ENCODE results near the gene RPL13A. TPM values are rescaled to one million over a fixed set of nuclear protein-coding genes. Genes with fewer than 3 reads are reported as not detected.

RPL13A gene
- total RNA-seq, 4 donors from 2014 or later, result 1,462 to 5,863 (median 3,544) TPM

- no peaks in the 10 kb centered on the region for H3K36me3 ChIP-seq
- no peak for DNase-seq
- peak overlapping the region; percentile 82 to 91 for H3K27ac ChIP-seq
- H3K4me3 ChIP-seq, result peak overlapping the region; percentile 76 to 79
- no peaks in the 10 kb centered on the region for H3K27me3 ChIP-seq
- intact Hi-C loops (cut with DNase I; ENCODE audit: low total_unique reads), result no loop called here
- no peaks in the 10 kb centered on the region for H3K9me3 ChIP-seq
- no peak for TF ChIP-seq POLR2A (IDR thresholded peaks at IDR 0.05)
- TF ChIP-seq, protein P1, sequence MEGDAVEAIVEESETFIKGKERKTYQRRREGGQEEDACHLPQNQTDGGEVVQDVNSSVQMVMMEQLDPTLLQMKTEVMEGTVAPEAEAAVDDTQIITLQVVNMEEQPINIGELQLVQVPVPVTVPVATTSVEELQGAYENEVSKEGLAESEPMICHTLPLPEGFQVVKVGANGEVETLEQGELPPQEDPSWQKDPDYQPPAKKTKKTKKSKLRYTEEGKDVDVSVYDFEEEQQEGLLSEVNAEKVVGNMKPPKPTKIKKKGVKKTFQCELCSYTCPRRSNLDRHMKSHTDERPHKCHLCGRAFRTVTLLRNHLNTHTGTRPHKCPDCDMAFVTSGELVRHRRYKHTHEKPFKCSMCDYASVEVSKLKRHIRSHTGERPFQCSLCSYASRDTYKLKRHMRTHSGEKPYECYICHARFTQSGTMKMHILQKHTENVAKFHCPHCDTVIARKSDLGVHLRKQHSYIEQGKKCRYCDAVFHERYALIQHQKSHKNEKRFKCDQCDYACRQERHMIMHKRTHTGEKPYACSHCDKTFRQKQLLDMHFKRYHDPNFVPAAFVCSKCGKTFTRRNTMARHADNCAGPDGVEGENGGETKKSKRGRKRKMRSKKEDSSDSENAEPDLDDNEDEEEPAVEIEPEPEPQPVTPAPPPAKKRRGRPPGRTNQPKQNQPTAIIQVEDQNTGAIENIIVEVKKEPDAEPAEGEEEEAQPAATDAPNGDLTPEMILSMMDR (IDR thresholded peaks at IDR 0.05), result no peak
- peaks cover 0 to 4% of the 10 kb centered on the region in 2 donors for H3K4me1 ChIP-seq
These were observed 12.9 kb upstream of the RPL13A start for GRCh38 chr19:49474542-49474924.

GRCh38 chr19:49475191-49475917 is 12.1 kb upstream of the RPL13A start:
- H3K9me3 ChIP-seq, result no peaks in the 10 kb centered on the region
- peaks cover 0 to 4% of the 10 kb centered on the region in 2 donors for H3K4me1 ChIP-seq
- intact Hi-C loops (cut with DNase I; ENCODE audit: low total_unique reads), result no loop called here
- H3K4me3 ChIP-seq, result no peak overlapping the region
- DNase-seq, result no peak
- H3K27me3 ChIP-seq, result no peaks in the 10 kb centered on the region
- no peaks in the 10 kb centered on the region for H3K36me3 ChIP-seq
- no peak for TF ChIP-seq POLR2A (IDR thresholded peaks at IDR 0.05)
- TF ChIP-seq, protein P1 (IDR thresholded peaks at IDR 0.05), result no peak
- peak overlapping the region; percentile 82 to 91 for H3K27ac ChIP-seq

DNA sequence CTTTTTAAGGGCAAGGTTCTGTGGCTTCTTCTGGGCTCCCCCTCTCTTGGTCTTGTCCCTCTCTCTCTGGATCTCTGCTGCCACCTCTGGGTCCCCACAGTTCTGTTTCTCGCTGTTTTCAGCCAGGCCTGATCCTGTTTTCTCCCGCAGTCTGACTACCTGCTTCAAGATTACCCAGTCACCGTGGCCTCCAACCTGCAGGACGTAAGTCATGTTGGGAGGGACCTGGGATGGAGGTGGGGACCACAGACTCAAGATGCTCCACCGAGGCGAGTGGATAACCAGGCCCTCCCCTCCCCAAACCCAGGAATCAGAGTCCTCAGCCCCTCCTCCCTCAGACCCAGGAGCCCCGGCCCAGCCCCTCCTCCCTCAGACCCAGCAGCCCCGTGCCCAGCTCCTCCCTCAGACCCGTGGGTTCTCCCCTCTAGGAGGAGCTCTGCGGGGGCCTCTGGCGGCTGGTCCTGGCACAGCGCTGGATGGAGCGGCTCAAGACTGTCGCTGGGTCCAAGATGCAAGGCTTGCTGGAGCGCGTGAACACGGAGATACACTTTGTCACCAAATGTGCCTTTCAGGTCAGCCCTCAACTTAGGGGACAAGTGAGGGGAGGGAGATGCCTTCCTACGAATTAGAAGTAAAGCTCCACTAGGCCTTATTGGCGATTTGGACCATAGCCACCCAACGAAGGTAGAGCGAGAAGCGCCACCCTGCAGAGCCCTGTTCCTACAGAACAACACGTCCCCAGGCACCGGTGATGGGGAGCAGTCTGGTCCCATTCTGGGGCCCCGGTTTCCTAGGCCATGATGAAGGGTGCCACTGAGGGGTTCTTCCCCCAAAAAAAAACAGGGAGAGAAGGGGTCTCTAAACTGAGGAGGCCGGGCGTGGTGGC is 11.2 kb upstream of the RPL13A start:
- Histone ChIP-seq H3K27ac (peak overlapping the region; percentile 82 to 91), H3K27me3 (no peaks in the 10 kb centered on the region), H3K4me3 (no peak overlapping the region), H3K4me1 (peaks cover 0 to 4% of the 10 kb centered on the region in 2 donors), H3K9me3 (no peaks in the 10 kb centered on the region), H3K36me3 (no peaks in the 10 kb centered on the region)
- TF ChIP-seq, protein P1 (IDR thresholded peaks at IDR 0.05), result peak in 2 of 4 experiments; percentile 7 to 14
- no peak for TF ChIP-seq POLR2A (IDR thresholded peaks at IDR 0.05)
- DNase-seq, result no peak
- intact Hi-C loops (cut with DNase I; ENCODE audit: low total_unique reads), result no loop called here

DNA sequence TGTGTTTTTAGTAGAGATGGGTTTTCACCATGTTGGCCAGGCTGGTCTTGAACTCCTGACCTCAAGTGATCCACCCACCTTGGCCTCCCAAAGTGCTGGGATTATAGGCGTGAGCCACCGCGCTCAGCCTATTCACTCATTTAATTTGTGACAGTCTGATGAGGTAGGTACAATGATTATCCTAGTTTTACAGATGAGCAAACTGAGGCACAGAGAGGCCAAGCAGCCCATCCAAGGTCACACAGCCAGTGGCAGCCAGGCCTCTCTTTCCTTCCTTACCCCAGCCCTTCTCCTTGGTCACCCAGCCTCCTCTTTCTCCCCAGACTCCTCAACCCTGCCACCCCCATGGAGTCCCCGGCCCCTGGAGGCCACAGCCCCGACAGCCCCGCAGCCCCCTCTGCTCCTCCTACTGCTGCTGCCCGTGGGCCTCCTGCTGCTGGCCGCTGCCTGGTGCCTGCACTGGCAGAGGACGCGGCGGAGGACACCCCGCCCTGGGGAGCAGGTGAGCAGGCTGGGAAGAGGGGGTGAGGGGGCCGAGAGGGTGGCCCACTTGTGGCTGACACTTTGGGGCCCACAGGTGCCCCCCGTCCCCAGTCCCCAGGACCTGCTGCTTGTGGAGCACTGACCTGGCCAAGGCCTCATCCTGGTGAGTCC is 7.3 kb upstream of the RPL13A start:
- H3K27me3 ChIP-seq, result no peaks in the 10 kb centered on the region
- no peak for DNase-seq
- H3K4me3 ChIP-seq, result no peak overlapping the region
- H3K4me1 ChIP-seq, result peaks cover 0 to 4% of the 10 kb centered on the region in 2 donors
- no peak for TF ChIP-seq POLR2A (IDR thresholded peaks at IDR 0.05)
- TF ChIP-seq, protein P1 (IDR thresholded peaks at IDR 0.05), result no peak
- no peaks in the 10 kb centered on the region for H3K36me3 ChIP-seq
- H3K9me3 ChIP-seq, result no peaks in the 10 kb centered on the region
- intact Hi-C loops (cut with DNase I; ENCODE audit: low total_unique reads), result no loop called here
- no peak overlapping the region for H3K27ac ChIP-seq

Measured in uterus (tissue), 4 donors.